ENCODE measurements around the gene TEC. TPM values are rescaled to one million over a fixed set of nuclear protein-coding genes. Genes with fewer than 3 reads are reported as not detected.
"Not testable (repeated sequence)": the region's sequence is repeated elsewhere in the genome, so short reads cannot be mapped to it uniquely, and the experiment has no call there.

The TEC gene
- total RNA-seq, 1 experiment from 2014 or later: 0.99 TPM

DNA sequence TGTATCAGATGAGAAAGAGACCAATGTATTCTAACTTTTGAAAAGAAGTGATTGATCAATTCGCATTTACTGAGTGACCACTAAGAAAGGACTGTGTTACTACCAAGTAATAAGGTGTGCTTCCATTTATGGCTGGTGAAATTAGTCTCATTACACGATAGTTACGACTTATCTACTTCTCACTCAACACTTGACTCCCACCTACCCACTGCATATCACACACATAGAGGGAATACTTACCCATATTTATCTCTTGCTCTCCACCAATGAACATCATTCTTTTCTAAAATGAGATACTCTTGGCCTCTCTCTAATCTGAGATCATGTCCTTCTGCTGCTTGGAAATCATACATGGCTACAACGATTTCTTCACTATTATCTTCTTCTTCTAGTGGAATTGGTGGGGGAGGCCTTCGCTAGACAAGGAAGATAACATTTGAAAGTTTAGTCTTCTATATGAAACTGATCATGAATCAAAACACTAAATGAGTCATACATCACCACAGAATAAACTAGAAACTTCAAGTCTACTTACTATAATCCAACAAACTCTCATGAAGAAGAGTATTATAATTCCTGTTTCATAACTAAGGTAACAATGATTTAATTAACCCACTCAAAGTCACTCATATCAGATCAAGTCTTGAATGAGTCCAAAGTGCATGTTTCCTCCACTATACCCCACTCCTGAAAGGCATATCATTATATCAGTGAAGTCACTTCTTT, 101.9 kb downstream of the TEC start:
- no peaks in the 10 kb centered on the region for H3K27me3 ChIP-seq
- DNase-seq: no peak
- H3K36me3 ChIP-seq: no peaks in the 10 kb centered on the region; the same call in 1 of the 2 replicates
- no peaks in the 10 kb centered on the region; the same call in 1 of the 2 replicates for H3K9me3 ChIP-seq
- H3K4me3 ChIP-seq: no peak overlapping the region

DNA sequence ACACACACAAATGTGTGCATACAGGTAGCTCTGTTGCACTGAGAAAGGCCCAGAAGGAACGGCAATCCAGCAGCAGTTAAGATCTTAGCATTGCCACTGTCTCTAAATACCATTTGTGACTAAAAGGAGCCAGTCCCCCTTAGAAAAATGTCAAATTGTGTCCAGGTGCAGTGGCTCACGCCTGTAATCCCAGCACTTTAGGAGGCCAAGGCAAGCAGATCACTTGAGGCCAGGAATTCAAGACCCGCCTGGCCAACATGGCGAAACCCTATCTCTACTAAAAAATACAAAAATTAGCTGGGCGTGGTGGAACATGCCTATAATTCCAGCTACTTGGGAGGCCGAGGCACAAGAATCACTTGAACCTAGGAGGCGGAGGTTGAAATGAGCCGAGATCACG, 105.1 kb downstream of the TEC start:
- not testable (repeated sequence) for H3K9me3 ChIP-seq, H3K4me3 ChIP-seq, H3K27me3 ChIP-seq, DNase-seq, H3K36me3 ChIP-seq

- Histone ChIP-seq H3K4me3 (no peak overlapping the region), H3K9me3 (no peaks in the 10 kb centered on the region; the same call in 1 of the 2 replicates), H3K27me3 (no peaks in the 10 kb centered on the region), H3K36me3 (no peaks in the 10 kb centered on the region; the same call in 1 of the 2 replicates)
- no peak for DNase-seq
These were observed 105.9 kb downstream of the TEC start for GRCh38 chr4:48163746-48164145.

DNA sequence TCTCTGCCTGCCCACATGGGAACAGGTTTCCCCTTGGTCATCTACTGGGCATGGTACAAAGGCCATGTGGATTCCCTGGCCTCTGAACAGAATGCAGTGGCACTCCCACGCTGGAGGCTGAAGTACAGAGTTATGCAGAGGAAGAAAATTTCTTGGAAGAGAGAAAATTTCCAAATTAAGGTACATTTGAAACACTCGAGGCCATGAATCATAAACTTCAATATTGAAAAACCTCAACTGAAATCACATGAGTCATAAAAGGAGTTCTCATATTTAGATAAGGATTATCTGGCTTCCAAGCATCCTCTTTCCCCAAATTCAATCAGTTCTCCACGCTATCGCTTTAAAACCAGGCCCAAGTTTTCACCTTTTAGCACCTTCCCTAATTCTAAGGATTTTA, 107.5 kb downstream of the TEC start:
- DNase-seq: peak; percentile 6
- no peaks in the 10 kb centered on the region for H3K9me3 ChIP-seq
- no peaks in the 10 kb centered on the region for H3K36me3 ChIP-seq
- H3K27me3 ChIP-seq: no peaks in the 10 kb centered on the region
- H3K4me3 ChIP-seq: no peak overlapping the region

DNA sequence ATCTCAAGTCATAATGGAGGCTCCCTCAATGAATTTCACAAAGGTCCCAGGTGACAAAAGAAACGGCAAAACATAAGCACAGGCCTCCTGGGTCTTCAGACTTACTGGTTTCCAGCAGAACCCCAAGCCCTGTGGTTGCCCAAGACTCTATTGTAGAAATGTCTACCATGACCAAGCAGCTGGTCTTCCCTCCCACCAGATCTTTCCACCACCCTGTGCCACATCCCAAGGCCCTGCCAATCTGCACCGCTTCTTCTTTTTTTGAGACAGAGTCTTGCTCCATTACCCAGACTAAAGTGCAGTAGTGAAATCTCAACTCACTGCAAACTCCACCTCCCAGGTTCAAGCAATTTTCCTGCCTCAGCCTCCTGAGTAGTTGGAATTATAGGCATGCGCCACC, 112.4 kb downstream of the TEC start:
- no peak for DNase-seq
- Histone ChIP-seq H3K9me3 (no peaks in the 10 kb centered on the region), H3K27me3 (no peaks in the 10 kb centered on the region), H3K4me3 (no peak overlapping the region), H3K36me3 (no peaks in the 10 kb centered on the region)

- no peaks in the 10 kb centered on the region for H3K9me3 ChIP-seq
- no peak overlapping the region for H3K4me3 ChIP-seq
- H3K36me3 ChIP-seq: no peaks in the 10 kb centered on the region
- DNase-seq: no peak
- no peaks in the 10 kb centered on the region for H3K27me3 ChIP-seq
These were observed 113.2 kb downstream of the TEC start for GRCh38 chr4:48156423-48156822.

DNA sequence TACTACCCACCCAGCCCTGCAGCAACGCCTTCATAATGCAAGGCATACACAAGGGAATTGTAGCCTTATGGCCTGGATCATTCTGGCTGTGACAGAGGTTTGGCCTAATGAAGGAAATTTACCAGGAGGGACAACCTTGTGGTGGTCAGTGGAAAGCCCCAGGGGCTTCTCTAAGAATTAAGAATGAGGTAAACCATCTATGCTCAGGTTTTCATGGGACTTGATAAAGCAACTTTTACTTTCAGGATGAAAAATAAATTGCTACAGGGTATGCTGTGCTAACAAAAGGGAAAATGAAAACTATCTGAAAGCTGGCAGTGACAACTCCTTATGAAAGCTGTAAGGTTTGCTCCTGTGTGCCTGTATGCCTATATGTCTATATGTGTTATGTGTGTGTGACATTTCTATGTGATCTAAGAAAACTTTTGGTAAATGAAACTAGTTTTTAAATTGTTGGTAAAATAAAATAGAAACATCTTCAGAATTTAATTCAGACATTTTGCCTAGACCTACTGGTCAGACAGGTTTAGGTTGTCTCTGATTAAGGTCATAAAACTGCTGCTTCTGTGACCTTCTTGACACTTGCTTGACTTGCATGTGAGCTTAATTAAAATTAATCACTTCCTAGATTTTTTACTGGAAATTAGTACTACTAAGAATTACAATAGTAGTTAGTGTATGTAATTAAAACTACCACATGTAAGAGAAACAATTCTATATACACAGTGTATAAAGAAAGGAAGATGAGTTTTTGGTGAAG, 115.7 kb downstream of the TEC start:
- Histone ChIP-seq H3K36me3 (no peaks in the 10 kb centered on the region), H3K27me3 (no peaks in the 10 kb centered on the region), H3K9me3 (no peaks in the 10 kb centered on the region), H3K4me3 (no peak overlapping the region)
- no peak for DNase-seq

GRCh38 chr4:48152259-48152658, 117.4 kb downstream of the TEC start:
- Histone ChIP-seq H3K36me3 (no peaks in the 10 kb centered on the region), H3K4me3 (no peak overlapping the region), H3K27me3 (no peaks in the 10 kb centered on the region), H3K9me3 (no peaks in the 10 kb centered on the region)
- no peak for DNase-seq

- H3K9me3 ChIP-seq: no peaks in the 10 kb centered on the region
- DNase-seq: no peak
- no peaks in the 10 kb centered on the region for H3K36me3 ChIP-seq
- H3K4me3 ChIP-seq: no peak overlapping the region
- no peaks in the 10 kb centered on the region for H3K27me3 ChIP-seq
These were observed 119.7 kb downstream of the TEC start for GRCh38 chr4:48149827-48150370.

DNA sequence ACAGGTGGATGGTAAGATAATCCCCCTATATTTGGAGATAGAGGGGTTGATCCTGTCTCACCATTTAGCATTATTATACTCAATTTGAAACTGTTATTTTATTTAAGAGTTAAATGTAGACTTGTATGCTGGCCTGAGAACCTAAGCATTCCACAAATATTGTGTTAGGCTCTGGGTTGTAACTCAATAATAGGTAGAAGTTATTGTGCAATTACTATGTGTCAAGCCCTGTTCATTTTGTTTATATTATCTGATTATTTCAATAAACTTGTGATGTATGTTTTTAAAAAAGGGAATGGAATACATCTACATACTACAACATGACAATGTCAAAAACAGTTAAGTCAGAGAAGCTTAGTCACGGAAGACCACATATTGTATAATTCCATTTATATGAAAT, 122.0 kb downstream of the TEC start:
- H3K4me3 ChIP-seq: no peak overlapping the region
- H3K36me3 ChIP-seq: no peaks in the 10 kb centered on the region
- DNase-seq: no peak
- no peaks in the 10 kb centered on the region for H3K9me3 ChIP-seq
- no peaks in the 10 kb centered on the region for H3K27me3 ChIP-seq

- DNase-seq: no peak
These were observed 128.6 kb downstream of the TEC start for GRCh38 chr4:48141048-48141447.

DNA sequence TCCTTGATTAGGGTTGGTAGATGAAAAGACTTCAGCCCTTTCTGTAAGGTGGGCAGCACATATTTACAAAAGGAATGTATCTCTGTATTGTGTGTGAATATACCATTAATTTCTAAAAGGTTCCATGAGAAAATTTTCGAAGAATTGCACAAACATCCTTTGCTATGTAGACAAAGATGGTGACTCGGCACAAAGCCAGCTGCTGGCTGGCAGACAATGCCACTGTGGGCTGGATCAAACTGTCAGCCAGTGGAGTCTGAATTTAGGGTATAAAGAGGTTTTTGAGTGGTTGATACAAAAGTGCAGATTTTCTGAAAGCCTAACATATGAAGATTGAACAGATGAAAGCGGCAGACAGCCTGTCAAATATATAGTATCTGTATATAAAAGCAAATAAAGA, 129.9 kb downstream of the TEC start:
- Histone ChIP-seq H3K36me3 (no peaks in the 10 kb centered on the region), H3K4me3 (no peak overlapping the region), H3K9me3 (no peaks in the 10 kb centered on the region), H3K27me3 (no peaks in the 10 kb centered on the region)
- DNase-seq: peak; percentile 30

More at GRCh38 chr4:48141048-48141447, 128.6 kb downstream of the TEC start:
- Histone ChIP-seq H3K9me3 (no peaks in the 10 kb centered on the region), H3K4me3 (no peak overlapping the region), H3K36me3 (no peaks in the 10 kb centered on the region), H3K27me3 (no peaks in the 10 kb centered on the region)

DNA sequence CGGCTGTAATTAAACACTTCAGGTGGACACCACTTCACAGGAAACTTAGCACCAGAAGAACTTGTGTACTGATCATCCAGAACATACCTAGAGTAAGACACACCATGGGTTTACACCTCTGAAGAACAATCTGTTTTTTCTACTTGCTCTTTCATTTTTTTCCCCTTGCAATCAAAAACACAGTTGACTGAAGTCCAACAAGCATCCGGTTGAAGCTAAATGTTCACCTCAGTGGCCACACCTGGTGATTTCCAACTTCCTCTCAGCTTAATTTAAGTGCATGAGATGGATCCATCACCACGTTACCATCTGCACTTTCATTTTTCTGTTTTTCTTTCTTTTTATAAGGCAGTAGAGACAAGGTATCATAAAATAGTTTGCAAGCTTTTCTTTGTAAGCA, 130.7 kb downstream of the TEC start:
- no peaks in the 10 kb centered on the region for H3K9me3 ChIP-seq
- no peak overlapping the region for H3K4me3 ChIP-seq
- H3K27me3 ChIP-seq: no peaks in the 10 kb centered on the region
- DNase-seq: no peak
- no peaks in the 10 kb centered on the region for H3K36me3 ChIP-seq

GRCh38 chr4:48138511-48138910, 131.1 kb downstream of the TEC start:
- no peak overlapping the region for H3K4me3 ChIP-seq
- no peak for DNase-seq
- no peaks in the 10 kb centered on the region for H3K9me3 ChIP-seq
- H3K36me3 ChIP-seq: no peaks in the 10 kb centered on the region
- H3K27me3 ChIP-seq: no peaks in the 10 kb centered on the region

- H3K9me3 ChIP-seq: no peaks in the 10 kb centered on the region
- H3K27me3 ChIP-seq: no peaks in the 10 kb centered on the region
- no peak for DNase-seq
- H3K36me3 ChIP-seq: no peaks in the 10 kb centered on the region
- H3K4me3 ChIP-seq: no peak overlapping the region
These were observed 131.8 kb downstream of the TEC start for GRCh38 chr4:48137846-48138245.

DNA sequence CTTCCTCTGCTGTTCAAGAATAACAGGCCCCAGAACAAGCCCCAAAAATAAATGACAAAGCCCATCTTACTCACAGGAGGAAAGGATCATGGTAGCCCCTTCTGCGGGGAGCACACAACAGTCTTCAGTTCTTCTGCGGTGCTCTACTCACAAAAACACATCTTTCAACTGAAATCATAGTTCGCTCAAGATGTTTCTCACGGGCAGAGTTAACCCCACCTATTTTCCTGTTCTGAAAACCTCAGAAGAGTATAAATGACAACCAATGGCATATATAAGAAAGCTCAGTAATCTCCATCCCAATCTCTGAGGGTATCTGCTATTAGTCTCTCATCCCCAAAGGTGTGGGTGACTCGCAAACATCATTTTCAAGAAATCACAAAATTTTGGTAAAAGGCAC, 135.6 kb downstream of the TEC start, which contains the start of gene TXK:
Gene TXK (minus strand): TSS at position 170 of the 400 bp plus-strand sequence. CDS start 80 bp downstream, at position 90.
- no peak for DNase-seq
- no peak within 1 kb of the TSS for H3K4me3 ChIP-seq
- no peaks in the 10 kb centered on the region for H3K9me3 ChIP-seq
- no peaks in the 10 kb centered on the region for H3K27me3 ChIP-seq
- no peaks in the 10 kb centered on the region for H3K36me3 ChIP-seq

- Histone ChIP-seq H3K27me3 (no peaks in the 10 kb centered on the region), H3K9me3 (no peaks in the 10 kb centered on the region), H3K4me3 (no peak overlapping the region), H3K36me3 (no peaks in the 10 kb centered on the region)
- no peak for DNase-seq
These were observed 136.0 kb downstream of the TEC start for GRCh38 chr4:48133669-48134068.
